BJ (cell line): ENCODE results near the gene COL5A1. TPM values are rescaled to one million over a fixed set of nuclear protein-coding genes. Genes with fewer than 3 reads are reported as not detected.

Source experiments
- CTCF ChIA-PET: fragments of 350-600 bp; formaldehyde crosslinking; extraction: SDS; loops from one replicate; lab custom pipeline; 2021; ENCODE audit warnings: antibody characterized with exemption, inconsistent platforms; lab: Yijun Ruan, JAX
- POLR2A ChIA-PET: fragments of 300-600 bp; sonication (Branson Sonifier 250); formaldehyde crosslinking; extraction: SDS; loops from one replicate; lab custom pipeline; 2021; ENCODE audit warnings: antibody characterized with exemption; lab: Charles Lee
- DNase-seq: peaks from one replicate; pipeline ENCODE4 v3.0.0-alpha.2; 2011; ENCODE audit warnings: low read depth
- H3K27me3 ChIP-seq: 2 replicates; pipeline ENCODE4 v1.6.0; 2011; ENCODE audit warnings: low read length; ENCODE audit not compliant: control insufficient read depth, insufficient read depth
- H3K36me3 ChIP-seq: 2 replicates; pipeline ENCODE4 v1.5.1; 2011; ENCODE audit warnings: low read length; ENCODE audit not compliant: control insufficient read depth, insufficient read depth
- H3K4me3 ChIP-seq: 2 replicates; pipeline ENCODE4 v1.5.1; 2011; ENCODE audit warnings: low read depth, mild to moderate bottlenecking, control low read depth, low read length
- polyA plus RNA-seq: library from polyadenylated mRNA; depleted of rRNA; stranded (reverse); fragments of >200 nt; gene quantifications from 2 replicates; pipeline ENCODE4 v1.2.3, GENCODE V29; 2011
- TF ChIP-seq, protein P1 (sequence below): IDR thresholded peaks from 2 replicates; pipeline ENCODE4 v1.5.1; 2011; ENCODE audit warnings: low read depth, mild to moderate bottlenecking, control low read depth, inconsistent platforms, low read length, moderate library complexity; ENCODE audit not compliant: insufficient read depth

COL5A1 gene
- polyA plus RNA-seq, 1 experiment: 251 TPM

DNA sequence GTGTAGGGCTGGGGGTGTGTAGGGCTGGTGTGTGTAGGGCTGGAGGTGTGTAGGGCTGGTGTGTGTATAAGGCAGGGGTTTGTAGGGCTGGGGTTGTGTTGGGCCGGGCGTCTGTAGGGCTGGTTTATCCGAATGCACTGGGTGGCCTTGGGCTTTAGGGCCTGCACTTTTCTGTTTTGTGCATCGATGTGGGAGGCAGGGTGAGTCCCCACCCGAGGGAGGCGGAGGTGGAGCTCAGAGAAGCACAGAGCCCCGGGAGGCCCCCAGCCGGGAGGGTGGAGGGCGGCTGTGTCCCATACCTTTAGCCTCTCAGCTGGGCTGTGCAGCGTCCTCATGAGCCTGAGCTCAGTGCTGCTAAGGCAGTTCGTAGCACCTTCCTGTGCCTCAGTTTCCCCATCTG is 13.5 kb downstream of the COL5A1 start:
- ChIA-PET CTCF (no interaction called here), POLR2A (no interaction called here)
- Histone ChIP-seq H3K4me3 (no peak overlapping the region), H3K27me3 (no peaks in the 10 kb centered on the region), H3K36me3 (peaks cover 24% of the 10 kb centered on the region)
- no peak for DNase-seq
- TF ChIP-seq, protein P1, sequence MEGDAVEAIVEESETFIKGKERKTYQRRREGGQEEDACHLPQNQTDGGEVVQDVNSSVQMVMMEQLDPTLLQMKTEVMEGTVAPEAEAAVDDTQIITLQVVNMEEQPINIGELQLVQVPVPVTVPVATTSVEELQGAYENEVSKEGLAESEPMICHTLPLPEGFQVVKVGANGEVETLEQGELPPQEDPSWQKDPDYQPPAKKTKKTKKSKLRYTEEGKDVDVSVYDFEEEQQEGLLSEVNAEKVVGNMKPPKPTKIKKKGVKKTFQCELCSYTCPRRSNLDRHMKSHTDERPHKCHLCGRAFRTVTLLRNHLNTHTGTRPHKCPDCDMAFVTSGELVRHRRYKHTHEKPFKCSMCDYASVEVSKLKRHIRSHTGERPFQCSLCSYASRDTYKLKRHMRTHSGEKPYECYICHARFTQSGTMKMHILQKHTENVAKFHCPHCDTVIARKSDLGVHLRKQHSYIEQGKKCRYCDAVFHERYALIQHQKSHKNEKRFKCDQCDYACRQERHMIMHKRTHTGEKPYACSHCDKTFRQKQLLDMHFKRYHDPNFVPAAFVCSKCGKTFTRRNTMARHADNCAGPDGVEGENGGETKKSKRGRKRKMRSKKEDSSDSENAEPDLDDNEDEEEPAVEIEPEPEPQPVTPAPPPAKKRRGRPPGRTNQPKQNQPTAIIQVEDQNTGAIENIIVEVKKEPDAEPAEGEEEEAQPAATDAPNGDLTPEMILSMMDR: no peak

DNA sequence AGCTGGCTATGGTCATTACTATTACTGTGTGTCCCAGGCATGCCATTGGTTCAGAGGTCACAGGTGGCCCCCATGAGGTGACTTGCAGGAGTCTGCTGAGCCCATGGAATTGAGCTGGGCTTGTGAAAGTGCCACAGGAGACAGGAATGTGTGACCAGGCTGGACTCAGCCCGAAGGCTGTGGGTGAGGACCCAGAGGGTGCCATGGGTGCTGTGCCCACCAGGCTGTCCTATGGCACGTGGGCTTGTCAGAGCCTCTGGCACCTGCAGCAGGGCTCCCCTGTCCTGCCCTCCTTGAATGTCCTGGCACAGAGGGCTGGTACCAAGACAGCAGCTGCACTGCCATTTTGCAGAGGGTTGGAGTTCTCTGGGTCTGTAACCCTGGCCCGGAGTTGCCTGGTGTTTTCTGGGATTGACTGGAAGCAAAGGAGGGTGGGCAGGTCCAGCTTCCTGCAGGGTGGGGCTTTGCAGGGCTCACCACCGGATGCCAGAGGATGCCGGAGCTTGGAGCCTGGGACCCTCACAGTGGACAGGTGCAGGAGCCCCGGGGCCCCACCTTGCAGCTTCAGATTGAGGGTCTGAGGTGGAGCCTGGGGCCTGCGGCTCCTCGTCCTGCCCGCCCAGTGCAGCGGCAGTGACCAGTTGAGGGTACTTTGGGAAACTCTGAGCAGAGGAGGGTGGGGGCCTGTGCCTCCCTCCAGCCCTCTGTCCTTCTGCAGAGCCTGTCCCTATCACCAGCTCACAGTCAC is 14.2 kb downstream of the COL5A1 start:
- CTCF ChIA-PET: interaction anchor here (1.1 to 1.7 kb wide), 4 partner anchors 10 to 206 kb away, joined by 3 to 8 read pairs (median 3); no protein-coding TSS in a partner anchor
- Histone ChIP-seq H3K36me3 (peaks cover 20% of the 10 kb centered on the region), H3K4me3 (no peak overlapping the region), H3K27me3 (no peaks in the 10 kb centered on the region)
- TF ChIP-seq, protein P1: no peak
- POLR2A ChIA-PET: no interaction called here
- no peak for DNase-seq

DNA sequence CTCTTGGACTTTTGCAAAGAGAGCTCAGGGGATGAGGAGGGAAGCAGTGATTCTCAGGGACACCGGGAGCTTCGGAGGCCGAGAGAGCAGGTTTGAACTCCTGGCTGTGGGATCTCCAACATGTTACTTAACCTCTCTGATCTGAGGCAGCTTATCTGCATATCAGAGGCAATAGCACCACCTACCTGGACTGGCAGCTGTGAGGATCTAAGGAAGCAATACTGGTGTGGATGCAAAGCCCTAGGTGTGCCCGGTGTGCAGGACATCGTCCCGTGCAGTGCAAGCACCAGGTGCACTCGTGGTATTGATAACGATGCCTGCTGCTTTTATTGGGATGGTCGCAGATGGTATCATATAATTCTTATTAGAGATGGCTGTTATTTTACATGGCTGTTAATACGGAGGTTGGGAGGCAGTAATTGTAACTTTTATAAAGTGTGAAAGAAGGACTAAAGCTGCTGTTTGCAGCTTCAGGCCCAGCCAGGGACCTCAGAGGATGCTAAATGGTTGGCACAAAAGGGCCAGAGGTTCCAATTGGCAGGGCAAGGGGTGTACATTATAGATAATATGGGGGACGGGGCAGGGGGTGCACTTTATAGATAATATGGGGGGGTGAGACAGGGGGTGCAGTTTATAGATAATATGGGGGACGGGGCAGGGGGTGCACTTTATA is 14.9 kb downstream of the COL5A1 start:
- Histone ChIP-seq H3K4me3 (no peak overlapping the region), H3K36me3 (peaks cover 19% of the 10 kb centered on the region), H3K27me3 (no peaks in the 10 kb centered on the region)
- no peak for DNase-seq
- ChIA-PET POLR2A (no interaction called here), CTCF (interaction anchor here (1.1 to 1.7 kb wide), 4 partner anchors 10 to 207 kb away, joined by 3 to 8 read pairs (median 3); no protein-coding TSS in a partner anchor)
- TF ChIP-seq, protein P1: no peak

DNA sequence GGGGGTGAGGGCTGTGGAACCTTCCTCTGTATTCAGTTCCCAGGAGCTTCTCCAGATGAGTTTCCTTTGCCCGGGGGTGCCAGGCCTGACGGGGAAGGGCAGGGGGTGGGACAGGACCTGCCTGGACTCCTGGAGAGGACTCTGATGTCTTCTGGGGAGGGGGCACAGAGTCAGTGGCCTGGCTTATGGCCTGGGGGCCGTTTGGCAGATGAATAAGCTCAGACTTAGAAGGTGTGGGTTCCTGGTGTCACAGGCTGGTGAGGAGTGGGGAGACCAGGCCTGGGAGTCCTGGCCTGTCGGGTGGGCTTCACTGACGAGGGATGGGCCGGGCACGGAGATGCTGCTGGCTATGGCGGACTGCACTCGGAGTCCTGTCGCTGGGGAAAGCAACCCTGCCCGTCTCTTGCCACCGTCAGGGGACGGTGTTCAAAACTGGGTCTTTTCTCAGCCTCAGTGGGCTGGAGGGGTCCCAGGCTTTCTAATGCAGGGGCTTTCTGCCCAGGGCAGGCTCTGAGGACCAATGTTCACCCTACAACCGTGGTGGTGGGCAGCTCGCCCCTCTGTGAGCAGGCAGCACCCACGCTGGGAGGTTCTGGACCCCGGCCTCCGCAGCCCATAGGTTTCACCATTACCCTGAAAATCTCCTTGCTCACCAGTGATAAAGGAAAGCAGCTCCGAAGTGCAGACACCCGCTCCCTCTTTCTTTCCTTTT is 16.2 kb downstream of the COL5A1 start:
- ChIA-PET CTCF (no interaction called here), POLR2A (no interaction called here)
- TF ChIP-seq, protein P1: no peak
- peaks cover 13% of the 10 kb centered on the region for H3K36me3 ChIP-seq
- no peak overlapping the region for H3K4me3 ChIP-seq
- no peak for DNase-seq
- H3K27me3 ChIP-seq: no peaks in the 10 kb centered on the region
